Skin epidermis (tissue), 12 donors: Measurements from ENCODE around the gene TUBA4A.

Source experiments
- H3K27ac ChIP-seq, 21 experiments: fragments of 200-600 bp; sonication (generic) in 11 of 21; one replicate each; pipeline ENCODE4 v1.5.0; 2020; ENCODE audit warnings: mild to moderate bottlenecking in 3 of 21, inconsistent platforms in 2 of 21, moderate library complexity in 2 of 21
- H3K4me3 ChIP-seq, 7 experiments: fragments of 200-600 bp; sonication (generic) in 2 of 7; one replicate each; pipeline ENCODE4 v1.5.0; 2020; ENCODE audit warnings: inconsistent platforms in 2 of 7, mild to moderate bottlenecking in 2 of 7, moderate library complexity in 1 of 7

The TUBA4A gene

DNA sequence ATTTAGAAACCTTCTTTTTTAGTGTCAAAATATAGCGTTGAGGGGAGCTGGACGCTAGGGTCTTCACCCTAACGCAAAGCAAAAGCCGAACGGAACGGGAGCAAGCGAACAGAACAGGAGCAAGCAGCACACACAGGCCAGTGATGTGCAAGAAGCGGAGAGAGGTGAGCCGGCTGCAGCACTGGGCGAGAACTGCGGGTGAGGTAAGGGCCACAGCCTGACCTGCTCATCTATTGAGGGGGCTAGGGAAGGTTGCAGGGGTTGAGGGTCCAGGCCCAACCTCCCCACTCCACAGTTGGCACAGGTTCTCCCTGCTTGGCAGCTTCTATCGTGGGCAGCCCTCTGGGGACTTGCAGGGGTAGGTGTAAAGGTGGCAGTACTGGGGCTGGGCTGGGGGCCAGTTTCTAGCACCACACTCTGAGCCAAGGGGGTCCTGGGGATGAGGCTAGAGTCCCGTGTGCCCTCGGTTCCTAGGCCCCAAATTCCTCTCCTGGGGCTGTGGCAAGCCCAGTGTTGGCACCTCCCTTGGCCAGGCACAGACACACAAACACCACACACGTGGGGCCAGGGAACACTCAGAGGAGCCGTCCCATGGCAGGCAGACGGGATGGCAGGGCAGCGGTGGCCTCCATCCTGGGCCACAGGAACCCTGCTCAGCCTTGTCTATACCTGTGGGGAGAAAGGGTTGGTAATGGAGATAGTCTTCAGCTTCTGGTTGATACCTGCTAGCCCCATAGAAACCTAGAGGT, 33.8 kb downstream of the TUBA4A start:
- peak overlapping the region in 1 of 7 experiments; percentile 62 for H3K4me3 ChIP-seq
- H3K27ac ChIP-seq, result peak overlapping the region in 6 of 21 experiments; percentile 64 to 89 (median 88)

DNA sequence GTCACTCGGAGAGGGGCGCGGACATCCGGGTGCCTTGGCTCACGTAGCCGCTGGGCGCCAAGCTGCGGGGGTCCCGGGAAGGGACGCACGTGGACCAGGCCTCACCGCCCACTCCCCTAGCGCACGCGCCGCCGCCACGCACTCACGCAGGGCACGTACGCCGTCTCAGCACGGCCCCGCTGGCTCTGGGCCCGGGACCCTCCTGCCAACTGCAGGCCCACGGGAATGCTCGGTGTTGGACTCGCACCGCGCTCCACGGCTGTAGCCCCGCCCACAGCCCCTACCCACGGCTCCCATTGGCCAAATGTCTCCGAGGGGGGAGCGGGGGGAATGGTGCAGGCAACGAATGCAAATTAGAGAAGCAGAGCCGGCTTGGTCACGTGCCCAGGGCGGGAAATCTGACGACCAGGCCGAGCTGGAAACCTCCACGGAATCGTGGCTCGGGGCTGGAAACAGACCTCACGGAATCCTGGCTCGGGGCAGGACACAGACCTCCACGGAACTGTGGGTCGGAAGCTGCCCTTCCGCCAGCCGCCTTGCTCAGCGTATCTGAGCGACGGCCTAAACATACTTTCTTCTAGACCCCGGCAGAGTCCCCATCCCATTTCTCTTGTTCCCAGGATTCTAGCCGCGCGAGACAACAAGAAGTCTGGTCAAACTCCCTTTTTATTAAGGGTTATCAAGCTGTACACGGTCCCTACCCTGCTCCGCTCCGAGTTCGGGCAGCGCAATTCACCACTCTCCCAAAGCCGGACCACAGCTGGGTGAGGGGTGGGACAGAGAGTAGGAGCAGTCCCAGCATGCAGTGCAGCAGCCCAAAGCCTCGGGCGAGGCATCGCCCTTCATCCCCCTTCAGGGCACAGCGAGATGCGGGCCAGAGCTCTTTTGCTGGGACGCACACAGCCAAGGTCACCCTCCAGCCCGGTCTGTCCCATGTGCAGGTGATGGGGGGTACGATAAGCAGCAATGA, 34.7 kb downstream of the TUBA4A start, which contains the start of gene ABCB6:
ABCB6 (minus strand) TSS at position 227 of the 970 bp plus-strand sequence. CDS start 285 bp downstream, outside the sequence.
- Histone ChIP-seq H3K4me3 (peak within 1 kb of the TSS; percentile 35 to 62 (median 44)), H3K27ac (peak within 1 kb of the TSS; percentile 56 to 92 (median 82))

DNA sequence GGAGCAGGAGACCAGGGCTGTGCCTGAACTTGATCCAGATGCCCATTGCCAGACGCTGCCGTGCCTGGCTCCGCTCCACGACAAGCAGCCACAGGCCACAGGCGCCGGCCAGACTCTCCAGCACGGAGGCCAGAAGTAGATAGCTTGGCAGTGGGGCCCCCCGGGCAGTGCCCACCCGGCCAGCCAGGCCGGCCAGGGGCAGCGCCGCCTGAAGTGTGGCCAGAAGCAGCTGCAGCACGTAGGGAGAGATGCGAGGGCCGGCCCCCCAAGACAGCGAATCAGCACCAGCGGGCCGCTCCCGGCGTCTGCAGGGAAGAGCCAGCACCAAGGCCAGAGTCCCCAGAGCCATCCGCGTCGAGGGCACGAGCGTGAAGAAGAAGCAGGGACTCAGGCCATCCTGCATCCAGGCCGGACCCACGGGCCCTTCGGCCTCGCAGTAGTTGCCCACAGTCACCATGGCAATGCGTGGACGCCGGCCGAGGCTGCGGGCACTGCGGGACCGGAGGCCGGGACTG, 35.4 kb downstream of the TUBA4A start:
- Histone ChIP-seq H3K27ac (peak overlapping the region; percentile 56 to 92 (median 82)), H3K4me3 (peak overlapping the region; percentile 35 to 62 (median 44))

DNA sequence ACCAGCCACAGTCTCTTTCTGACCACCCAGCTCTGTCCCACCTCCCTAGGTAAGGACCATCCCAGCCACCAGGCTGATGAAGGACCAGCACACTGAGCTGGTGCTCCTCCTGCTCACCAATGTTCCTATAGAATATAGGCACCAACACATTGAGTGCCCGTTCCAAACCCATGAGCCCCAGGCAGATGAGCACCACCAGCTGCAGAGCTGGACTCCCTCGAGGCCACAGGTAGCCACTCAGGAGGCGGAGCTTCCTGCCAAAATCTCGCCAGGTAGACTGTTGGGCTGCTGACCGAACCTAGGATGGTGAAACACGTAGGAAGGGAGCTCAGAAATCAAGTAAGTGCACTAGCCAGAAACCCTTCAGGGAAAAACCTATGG, 37.2 kb downstream of the TUBA4A start:
- Histone ChIP-seq H3K27ac (peak overlapping the region in 2 of 21 experiments; percentile 9 to 89), H3K4me3 (no peak overlapping the region)

GRCh38 chr2:219215871-219216534, 37.7 kb downstream of the TUBA4A start:
- Histone ChIP-seq H3K4me3 (no peak overlapping the region), H3K27ac (peak overlapping the region in 2 of 21 experiments; percentile 9 to 89)

GRCh38 chr2:219214786-219215185, 38.9 kb downstream of the TUBA4A start:
- Histone ChIP-seq H3K27ac (no peak overlapping the region), H3K4me3 (no peak overlapping the region)

- no peak overlapping the region for H3K27ac ChIP-seq
- H3K4me3 ChIP-seq, result no peak overlapping the region
Measured at GRCh38 chr2:219214141-219214540, 39.6 kb downstream of the TUBA4A start.

DNA sequence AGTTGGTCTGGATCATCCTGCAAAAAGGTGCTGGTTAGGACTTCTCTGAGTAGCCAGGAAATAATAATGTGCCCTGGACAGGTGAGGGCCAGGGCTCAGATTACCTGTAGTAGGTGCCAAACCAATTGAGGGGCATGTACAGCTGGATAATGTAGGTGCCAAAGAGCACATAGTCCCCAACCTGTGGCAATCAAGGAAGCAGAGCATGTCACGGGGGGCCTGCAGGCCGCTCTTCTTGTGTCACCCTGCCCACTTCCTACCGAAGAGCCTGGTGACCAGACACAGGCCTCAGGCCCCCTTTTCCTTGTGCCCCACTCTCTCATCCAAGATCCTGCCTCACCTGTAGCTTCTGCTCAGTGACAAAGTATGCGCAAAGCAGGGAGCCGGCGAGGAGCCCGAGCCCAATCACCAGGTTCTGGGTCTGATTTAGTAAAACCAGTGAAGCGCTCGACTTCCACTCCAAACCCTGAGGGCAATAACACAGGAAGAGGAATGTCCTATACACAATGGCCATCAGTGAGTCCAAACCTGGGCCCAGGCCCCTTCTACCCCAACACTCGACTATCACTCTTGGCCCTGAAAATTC, 40.1 kb downstream of the TUBA4A start:
- no peak overlapping the region for H3K27ac ChIP-seq
- no peak overlapping the region for H3K4me3 ChIP-seq

GRCh38 chr2:219213026-219213415, 40.7 kb downstream of the TUBA4A start:
- H3K27ac ChIP-seq, result no peak overlapping the region
- H3K4me3 ChIP-seq, result no peak overlapping the region

DNA sequence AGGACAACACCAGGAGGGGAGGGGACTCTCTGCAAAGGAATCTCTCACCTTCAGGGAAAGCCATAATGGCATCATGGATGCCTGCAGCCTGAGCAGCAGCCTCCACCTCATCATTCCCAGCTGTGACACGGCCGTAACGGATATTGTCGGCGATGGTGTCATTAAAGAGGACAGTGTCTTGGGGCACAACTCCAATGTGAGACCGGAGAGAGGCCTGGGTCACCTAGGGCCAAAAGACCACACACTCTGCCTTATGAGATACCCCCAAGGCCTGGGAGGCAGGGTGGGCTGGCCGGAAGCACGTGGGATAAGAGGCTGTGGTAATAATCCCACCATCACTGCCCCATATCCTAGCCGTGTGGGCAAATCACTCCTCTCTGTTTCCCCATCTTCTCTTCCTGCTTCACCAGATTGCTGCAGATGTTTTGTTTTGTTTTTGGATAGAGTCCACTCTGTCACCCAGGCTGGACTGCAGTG, 42.8 kb downstream of the TUBA4A start:
- H3K4me3 ChIP-seq, result no peak overlapping the region
- H3K27ac ChIP-seq, result peak overlapping the region in 3 of 21 experiments; percentile 24 to 60 (median 48)

DNA sequence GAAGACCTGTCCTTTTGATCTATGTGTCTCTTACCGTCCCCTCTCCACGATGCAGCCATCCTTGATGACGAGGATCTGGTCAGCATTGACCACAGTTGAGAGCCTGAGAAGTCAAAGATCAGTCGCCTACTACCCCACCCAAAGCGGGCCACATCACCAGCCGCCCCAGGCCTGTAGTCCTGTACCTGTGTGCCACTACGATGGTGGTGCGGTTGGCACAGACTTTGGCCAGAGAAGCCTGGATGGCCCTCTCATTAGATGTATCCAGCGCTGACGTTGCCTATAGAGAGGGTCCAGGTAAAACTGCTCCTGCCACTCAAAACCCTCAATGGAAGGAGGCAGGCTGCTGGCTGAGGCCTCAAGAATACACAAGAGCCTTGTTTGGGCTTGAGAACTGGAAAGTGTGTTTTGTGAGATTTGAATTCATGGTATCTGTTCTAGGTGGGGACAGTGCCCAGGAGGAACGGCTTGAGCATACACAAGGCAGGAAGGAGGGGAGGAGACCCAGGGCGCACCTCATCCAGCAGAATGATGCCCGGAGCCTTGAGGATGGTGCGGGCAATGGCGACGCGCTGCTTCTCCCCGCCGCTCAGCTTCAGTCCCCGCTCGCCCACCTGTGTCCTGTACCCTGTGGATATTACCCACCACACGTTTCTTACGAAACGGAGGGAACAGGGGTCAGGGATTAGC, 43.4 kb downstream of the TUBA4A start:
- H3K27ac ChIP-seq, result peak overlapping the region in 3 of 21 experiments; percentile 24 to 62 (median 60)
- H3K4me3 ChIP-seq, result no peak overlapping the region

DNA sequence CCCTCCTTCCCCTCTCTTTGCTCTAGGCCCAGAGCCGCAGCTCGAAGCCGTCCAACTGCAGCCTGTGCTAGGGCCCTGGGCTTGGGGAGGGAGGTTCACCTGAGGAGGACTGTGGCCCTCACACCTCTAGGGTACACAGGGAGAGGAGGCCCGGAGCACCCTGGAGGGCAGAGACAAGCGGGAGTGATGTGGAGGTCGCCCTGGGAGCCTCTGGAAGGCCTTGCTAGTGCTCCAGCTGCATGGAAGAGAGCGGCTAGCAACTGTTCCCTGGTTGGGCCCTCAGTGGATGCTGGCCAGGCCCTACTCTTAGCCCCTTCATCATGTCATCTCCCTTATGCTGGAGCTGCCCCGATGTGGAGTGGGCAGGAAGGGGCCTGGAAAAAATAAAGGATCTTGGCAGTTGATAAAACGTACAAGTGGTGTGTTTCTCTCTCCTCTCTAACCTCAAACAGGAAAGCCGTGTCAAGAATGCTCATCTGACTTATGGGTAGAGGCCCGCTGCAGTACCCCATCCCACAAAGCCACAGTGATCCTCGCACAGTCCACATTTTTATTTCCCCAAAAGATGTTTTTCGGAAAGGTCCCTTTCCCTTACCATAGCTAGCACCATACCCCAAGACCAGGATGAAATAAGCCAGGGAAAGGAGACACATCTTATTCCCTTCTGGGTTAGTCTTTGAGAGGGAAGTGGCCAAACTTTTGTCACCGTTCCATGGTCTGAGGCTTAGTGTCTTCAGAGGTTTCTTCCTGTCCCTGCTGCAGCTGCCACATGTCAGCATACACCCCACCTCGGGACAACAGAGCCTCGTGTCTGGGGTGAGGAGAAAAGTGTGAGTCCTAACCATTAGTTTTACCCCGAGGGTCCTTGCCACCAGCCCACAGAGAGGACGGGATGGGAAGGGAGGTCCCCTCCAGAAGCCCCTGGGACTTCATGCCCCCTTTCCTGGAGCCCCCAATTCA, 44.2 kb downstream of the TUBA4A start:
- Histone ChIP-seq H3K27ac (peak overlapping the region in 4 of 21 experiments; percentile 3 to 62 (median 14)), H3K4me3 (no peak overlapping the region)

DNA sequence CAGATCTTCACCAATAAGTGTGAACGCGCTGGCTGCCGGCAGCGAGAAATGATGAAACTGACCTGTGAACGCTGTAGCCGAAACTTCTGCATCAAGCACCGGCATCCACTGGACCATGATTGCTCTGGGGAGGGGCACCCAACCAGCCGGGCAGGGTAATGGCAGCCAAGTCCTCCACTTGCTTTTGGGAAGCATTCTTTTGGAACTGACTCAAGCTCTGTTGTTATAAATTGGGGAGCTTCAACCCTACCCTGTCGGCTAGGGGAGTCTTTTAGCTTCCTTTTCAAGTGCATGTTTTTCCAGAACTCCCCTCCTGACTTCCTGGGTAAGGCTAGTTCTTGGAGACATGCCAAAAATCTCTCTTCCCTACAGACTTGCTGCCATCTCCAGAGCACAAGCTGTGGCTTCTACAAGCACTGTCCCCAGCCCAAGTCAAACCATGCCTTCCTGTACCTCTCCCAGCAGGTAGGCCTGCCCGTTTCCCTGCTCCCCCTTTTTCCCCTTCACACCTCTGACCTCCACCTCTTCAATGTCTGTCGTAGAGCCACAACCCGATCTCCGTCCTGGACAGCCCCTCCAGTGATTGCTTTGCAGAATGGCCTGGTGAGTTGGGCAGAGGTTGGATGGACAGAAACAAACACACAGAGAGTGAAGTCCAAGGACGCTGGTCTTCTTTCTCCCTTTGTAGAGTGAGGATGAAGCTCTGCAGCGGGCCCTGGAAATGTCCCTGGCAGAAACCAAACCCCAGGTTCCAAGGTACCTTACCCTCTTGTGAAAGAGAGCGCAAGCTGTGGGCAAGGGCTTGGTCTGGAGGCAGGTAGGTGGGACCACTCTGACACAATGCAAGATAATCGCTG, 45.6 kb downstream of the TUBA4A start:
- H3K4me3 ChIP-seq, result peak overlapping the region in 2 of 7 experiments; percentile 66 to 75
- H3K27ac ChIP-seq, result peak overlapping the region in 12 of 21 experiments; percentile 82 to 97 (median 92)

DNA sequence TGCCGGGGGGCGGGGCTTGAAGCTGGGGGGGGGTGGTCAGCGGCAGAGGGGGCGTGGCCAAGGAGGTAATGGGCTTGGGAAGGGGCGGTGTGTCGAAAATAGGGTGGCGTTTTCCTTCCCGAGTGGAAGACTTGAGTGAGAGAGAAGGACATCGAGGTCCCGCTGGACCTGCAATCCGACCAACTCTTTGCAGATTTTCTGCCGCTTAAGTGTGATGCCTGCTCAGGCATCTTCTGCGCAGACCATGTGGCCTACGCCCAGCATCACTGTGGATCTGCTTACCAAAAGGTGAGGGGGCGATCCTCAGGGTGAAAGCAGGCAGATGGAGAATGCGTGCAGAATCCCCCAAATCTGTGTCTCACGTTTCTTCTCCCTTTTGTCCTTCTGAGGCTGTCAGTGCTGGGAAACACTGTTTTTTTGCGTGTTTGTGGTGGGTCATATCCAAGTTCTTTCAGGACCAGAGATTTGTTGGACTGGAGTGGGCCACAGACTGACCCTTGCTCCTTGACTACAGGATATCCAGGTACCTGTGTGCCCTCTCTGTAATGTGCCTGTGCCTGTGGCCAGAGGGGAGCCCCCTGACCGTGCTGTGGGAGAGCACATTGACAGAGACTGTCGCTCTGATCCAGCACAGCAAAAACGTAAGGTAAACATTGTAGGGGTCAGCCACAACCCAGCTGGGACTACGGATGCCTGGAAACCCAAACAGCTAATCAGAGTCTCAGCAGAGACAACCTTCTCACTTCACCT, 46.4 kb downstream of the TUBA4A start:
- Histone ChIP-seq H3K27ac (peak overlapping the region; percentile 76 to 97 (median 91)), H3K4me3 (peak overlapping the region; percentile 52 to 77 (median 66))

GRCh38 chr2:219206328-219207133, 47.2 kb downstream of the TUBA4A start, which contains the start of gene ZFAND2B:
TSS of gene ZFAND2B (plus strand) at chr2:219206782. CDS start at chr2:219206988, 206 bp downstream.
- Histone ChIP-seq H3K4me3 (peak within 1 kb of the TSS; percentile 52 to 77 (median 66)), H3K27ac (peak within 1 kb of the TSS; percentile 76 to 97 (median 91))
